Measurements from ENCODE around the gene TLE7.

Gene TLE7

GRCh38 chr16:71414038-71414437, 27.8 kb downstream of the TLE7 start:
- no peak for DNase-seq (ENCODE audit: low spot score)
- POLR2A ChIA-PET (ENCODE audit: low non-redundant PET) = interaction anchor here (0.5 kb wide), 1 partner anchor 85 kb away, joined by 3 read pairs; no protein-coding TSS in a partner anchor
- CTCF ChIA-PET = interaction anchor here (0.6 kb wide), 1 partner anchor 1241 kb away, joined by 4 read pairs; no protein-coding TSS in a partner anchor
- no peak overlapping the region for H3K27ac ChIP-seq
- no peak for TF ChIP-seq CTCF (conservative IDR thresholded peaks at IDR 0.05; ENCODE audit: low read depth)

- no peak for TF ChIP-seq CTCF (conservative IDR thresholded peaks at IDR 0.05; ENCODE audit: low read depth)
- CTCF ChIA-PET = interaction anchor here (0.6 to 3.4 kb wide), 15 partner anchors 10 to 227 kb away, joined by 3 to 32 read pairs (median 4); partner anchors contain the start of gene CHST4
- no peak for DNase-seq (ENCODE audit: low spot score)
- POLR2A ChIA-PET (ENCODE audit: low non-redundant PET) = no interaction called here
- no peak overlapping the region for H3K27ac ChIP-seq
Measured at GRCh38 chr16:71413341-71413740, 28.5 kb downstream of the TLE7 start.

- ChIA-PET POLR2A (ENCODE audit: low non-redundant PET) (no interaction called here), CTCF (interaction anchor here (0.6 to 3.4 kb wide), 20 partner anchors 9 to 636 kb away, joined by 3 to 32 read pairs (median 4); partner anchors contain the start of gene CHST4)
- H3K27ac ChIP-seq = no peak overlapping the region
- peak; percentile 88 for TF ChIP-seq CTCF (conservative IDR thresholded peaks at IDR 0.05; ENCODE audit: low read depth)
- DNase-seq (ENCODE audit: low spot score) = peak; percentile 85
Measured at GRCh38 chr16:71412270-71413160, 29.3 kb downstream of the TLE7 start.

GRCh38 chr16:71410146-71410545, 31.7 kb downstream of the TLE7 start:
- ChIA-PET POLR2A (ENCODE audit: low non-redundant PET) (no interaction called here), CTCF (interaction anchor here (3.4 kb wide), 1 partner anchor 91 kb away, joined by 32 read pairs; no protein-coding TSS in a partner anchor)
- no peak for TF ChIP-seq CTCF (conservative IDR thresholded peaks at IDR 0.05; ENCODE audit: low read depth)

GRCh38 chr16:71409011-71409775, 32.7 kb downstream of the TLE7 start:
- POLR2A ChIA-PET (ENCODE audit: low non-redundant PET) = no interaction called here
- no peak for TF ChIP-seq CTCF (conservative IDR thresholded peaks at IDR 0.05; ENCODE audit: low read depth)
- CTCF ChIA-PET = interaction anchor here (0.5 kb wide), 1 partner anchor 133 kb away, joined by 4 read pairs; no protein-coding TSS in a partner anchor
- no peak overlapping the region for H3K27ac ChIP-seq
- DNase-seq (ENCODE audit: low spot score) = no peak

More at GRCh38 chr16:71410146-71410545, 31.7 kb downstream of the TLE7 start:
- no peak for DNase-seq (ENCODE audit: low spot score)
- H3K27ac ChIP-seq = no peak overlapping the region

- POLR2A ChIA-PET (ENCODE audit: low non-redundant PET) = no interaction called here
- no peak for DNase-seq (ENCODE audit: low spot score)
- CTCF ChIA-PET = no interaction called here
- H3K27ac ChIP-seq = no peak overlapping the region
- TF ChIP-seq CTCF (conservative IDR thresholded peaks at IDR 0.05; ENCODE audit: low read depth) = no peak
Measured at GRCh38 chr16:71408536-71408935, 33.3 kb downstream of the TLE7 start.

All from RWPE1 (cell line).